Hepatocyte (in vitro differentiated cells): ENCODE measurements around the gene SOBP. TPM values are rescaled to one million over a fixed set of nuclear protein-coding genes. Genes with fewer than 3 reads are reported as not detected.

Experiments
- DNase-seq: peaks from one replicate; pipeline ENCODE4 v3.0.0-alpha.2; 2016; ENCODE audit warnings: low spot score
- H2AFZ ChIP-seq: fragments of 200-600 bp; sonication (generic); 2 replicates; pipeline ENCODE4 v1.6.0; 2016; ENCODE audit warnings: antibody characterized with exemption, mild to moderate bottlenecking
- H3K27ac ChIP-seq: fragments of 200-600 bp; sonication (generic); 2 replicates; pipeline ENCODE4 v1.5.1; 2016; ENCODE audit warnings: mild to moderate bottlenecking
- H3K27me3 ChIP-seq: fragments of 200-600 bp; sonication (generic); 2 replicates; pipeline ENCODE4 v1.6.1; 2016
- H3K36me3 ChIP-seq: fragments of 200-600 bp; sonication (generic); replicated peaks from 2 replicates; pipeline ENCODE4 v1.5.1; 2016; ENCODE audit warnings: low read depth; ENCODE audit not compliant: insufficient read depth
- H3K4me1 ChIP-seq: fragments of 200-600 bp; sonication (generic); 2 replicates; pipeline ENCODE4 v1.5.1; 2016; ENCODE audit warnings: mild to moderate bottlenecking, moderate library complexity; ENCODE audit not compliant: insufficient read depth
- H3K4me2 ChIP-seq: fragments of 200-600 bp; sonication (generic); 2 replicates; pipeline ENCODE4 v1.6.0; 2016
- H3K4me3 ChIP-seq: fragments of 200-600 bp; sonication (generic); 2 replicates; pipeline ENCODE4 v1.5.1; 2016; ENCODE audit warnings: mild to moderate bottlenecking
- H3K79me2 ChIP-seq: fragments of 200-600 bp; sonication (generic); 2 replicates; pipeline ENCODE4 v1.6.0; 2017; ENCODE audit warnings: mild to moderate bottlenecking
- H3K9me2 ChIP-seq: fragments of 200-600 bp; sonication (generic); replicated peaks from 2 replicates; pipeline ENCODE4 v1.6.0; 2017; ENCODE audit warnings: mild to moderate bottlenecking; ENCODE audit not compliant: insufficient read depth
- H3K9me3 ChIP-seq: fragments of 200-600 bp; sonication (generic); 2 replicates; pipeline ENCODE4 v1.5.1; 2016; ENCODE audit warnings: low read depth, mild to moderate bottlenecking
- H4K20me1 ChIP-seq: fragments of 200-600 bp; sonication (generic); 2 replicates; pipeline ENCODE4 v1.6.0; 2016; ENCODE audit warnings: mild to moderate bottlenecking; ENCODE audit not compliant: insufficient read depth, poor library complexity, severe bottlenecking
- EZH2 ChIP-seq: fragments of 200-600 bp; sonication (generic); IDR thresholded peaks from 2 replicates; pipeline ENCODE4 v1.6.1; 2016; ENCODE audit warnings: antibody characterized with exemption, mild to moderate bottlenecking, borderline replicate concordance
- EZH2phosphoT487 ChIP-seq: fragments of 200-600 bp; sonication (generic); IDR thresholded peaks from one replicate; pipeline ENCODE4 v1.6.1; 2018; ENCODE audit warnings: antibody characterized with exemption, mild to moderate bottlenecking, low read depth, moderate library complexity; ENCODE audit not compliant: unreplicated experiment, severe bottlenecking
- WGBS: methylation state at CpG from one replicate; pipeline ENCODE4 v1.1.6; 2016; ENCODE audit warnings: low lambda C conversion rate; ENCODE audit errors: missing lambda C conversion rate; 5-methylcytosine and 5-hydroxymethylcytosine counted together
- polyA plus RNA-seq: library from polyadenylated mRNA; unstranded; fragments of >200 nt; fragmentation: Nextera tagmentation; extraction: Ambion mirVana; gene quantifications from 2 replicates; pipeline ENCODE4 v1.2.1, GENCODE V29; 2016
- total RNA-seq: library from RNA; depleted of rRNA; stranded (reverse); fragments of >200 nt; gene quantifications from 2 replicates; pipeline ENCODE4 v1.2.3, GENCODE V29; 2014
- TF ChIP-seq, protein P1 (sequence below): fragments of 200-600 bp; sonication (generic); IDR thresholded peaks from 2 replicates; pipeline ENCODE4 v1.5.1; 2016; ENCODE audit warnings: antibody characterized with exemption, mild to moderate bottlenecking; ENCODE audit not compliant: poor library complexity

SOBP gene
- total and polyA plus RNA-seq, 2 experiments from 2014 or later = 2.1 to 2.2 TPM

- no peaks in the 10 kb centered on the region for H3K4me1 ChIP-seq
- H3K9me2 ChIP-seq = no peaks in the 10 kb centered on the region
- TF ChIP-seq EZH2 (no peak), EZH2phosphoT487 (no peak)
- TF ChIP-seq, protein P1, sequence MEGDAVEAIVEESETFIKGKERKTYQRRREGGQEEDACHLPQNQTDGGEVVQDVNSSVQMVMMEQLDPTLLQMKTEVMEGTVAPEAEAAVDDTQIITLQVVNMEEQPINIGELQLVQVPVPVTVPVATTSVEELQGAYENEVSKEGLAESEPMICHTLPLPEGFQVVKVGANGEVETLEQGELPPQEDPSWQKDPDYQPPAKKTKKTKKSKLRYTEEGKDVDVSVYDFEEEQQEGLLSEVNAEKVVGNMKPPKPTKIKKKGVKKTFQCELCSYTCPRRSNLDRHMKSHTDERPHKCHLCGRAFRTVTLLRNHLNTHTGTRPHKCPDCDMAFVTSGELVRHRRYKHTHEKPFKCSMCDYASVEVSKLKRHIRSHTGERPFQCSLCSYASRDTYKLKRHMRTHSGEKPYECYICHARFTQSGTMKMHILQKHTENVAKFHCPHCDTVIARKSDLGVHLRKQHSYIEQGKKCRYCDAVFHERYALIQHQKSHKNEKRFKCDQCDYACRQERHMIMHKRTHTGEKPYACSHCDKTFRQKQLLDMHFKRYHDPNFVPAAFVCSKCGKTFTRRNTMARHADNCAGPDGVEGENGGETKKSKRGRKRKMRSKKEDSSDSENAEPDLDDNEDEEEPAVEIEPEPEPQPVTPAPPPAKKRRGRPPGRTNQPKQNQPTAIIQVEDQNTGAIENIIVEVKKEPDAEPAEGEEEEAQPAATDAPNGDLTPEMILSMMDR = no peak
- no peak for DNase-seq
- H3K79me2 ChIP-seq = no peaks in the 10 kb centered on the region
- no peaks in the 10 kb centered on the region for H4K20me1 ChIP-seq
- H3K36me3 ChIP-seq = no peaks in the 10 kb centered on the region
- no peak overlapping the region for H3K4me2 ChIP-seq
- no peaks in the 10 kb centered on the region for H3K9me3 ChIP-seq
- H3K27ac ChIP-seq = no peak overlapping the region
- no peak overlapping the region for H3K4me3 ChIP-seq
- no peaks in the 10 kb centered on the region for H3K27me3 ChIP-seq
- no peak overlapping the region for H2AFZ ChIP-seq
- WGBS = 100% methylated on average over 3 of the region's 3 CpGs
These were observed 134.1 kb downstream of the SOBP start for GRCh38 chr6:107624050-107624449.

DNA sequence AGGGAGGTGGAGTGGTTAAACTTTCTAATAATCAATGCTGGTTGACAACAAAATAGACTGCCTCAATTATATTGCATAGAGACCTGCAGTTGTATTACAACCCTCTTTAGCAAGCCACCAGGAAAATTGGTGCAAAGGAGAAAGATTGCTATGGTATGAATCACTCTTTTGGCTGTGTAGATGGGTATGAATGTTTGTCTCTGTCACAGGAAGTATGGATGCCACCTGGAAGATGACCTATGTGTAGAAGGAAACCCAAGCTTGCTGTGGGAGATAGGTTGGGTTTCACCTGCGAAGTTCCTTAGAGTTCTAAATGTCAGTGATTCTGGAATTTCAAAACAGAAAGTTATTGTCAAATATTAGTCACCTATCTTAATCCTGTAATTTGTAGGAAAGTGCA is 134.6 kb downstream of the SOBP start:
- Histone ChIP-seq H3K27me3 (no peaks in the 10 kb centered on the region), H3K4me1 (no peaks in the 10 kb centered on the region), H3K79me2 (no peaks in the 10 kb centered on the region), H2AFZ (no peak overlapping the region), H3K9me2 (no peaks in the 10 kb centered on the region), H4K20me1 (no peaks in the 10 kb centered on the region), H3K36me3 (no peaks in the 10 kb centered on the region), H3K4me3 (no peak overlapping the region), H3K27ac (no peak overlapping the region), H3K9me3 (no peaks in the 10 kb centered on the region), H3K4me2 (no peak overlapping the region)
- no peak for TF ChIP-seq EZH2phosphoT487
- TF ChIP-seq, protein P1 = no peak
- TF ChIP-seq EZH2 = no peak
- DNase-seq = no peak
- 93% methylated on average over 1 of the region's 1 CpG for WGBS

DNA sequence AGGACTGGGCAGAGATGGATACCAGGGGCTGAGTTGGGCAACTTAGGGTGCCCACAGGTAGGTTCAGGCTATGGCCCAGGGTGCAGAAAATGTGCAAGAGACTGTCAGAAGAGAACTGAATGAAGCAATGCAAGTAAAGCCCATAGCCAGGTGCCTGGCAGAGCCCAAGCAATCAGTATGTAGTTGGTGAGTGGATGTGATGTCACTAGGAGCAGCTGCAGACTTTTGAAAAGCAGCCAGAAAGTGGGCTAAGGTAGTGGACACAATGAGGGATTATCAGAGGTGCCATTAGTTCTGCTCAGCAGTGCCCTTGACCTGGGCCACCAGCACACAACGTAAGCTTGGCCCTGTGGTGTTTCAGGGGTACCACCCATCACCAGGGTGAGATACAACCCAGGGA is 135.3 kb downstream of the SOBP start:
- H2AFZ ChIP-seq = no peak overlapping the region

More for the DNA sequence above, 135.3 kb downstream of the SOBP start:
- Histone ChIP-seq H3K79me2 (no peaks in the 10 kb centered on the region), H3K36me3 (no peaks in the 10 kb centered on the region), H3K9me3 (no peaks in the 10 kb centered on the region), H3K27ac (no peak overlapping the region), H4K20me1 (no peaks in the 10 kb centered on the region), H3K27me3 (no peaks in the 10 kb centered on the region), H3K4me1 (no peaks in the 10 kb centered on the region), H3K4me2 (no peak overlapping the region), H3K4me3 (no peak overlapping the region), H3K9me2 (no peaks in the 10 kb centered on the region)
- TF ChIP-seq EZH2 = no peak
- TF ChIP-seq, protein P1 = no peak
- TF ChIP-seq EZH2phosphoT487 = no peak
- no peak for DNase-seq
- WGBS = 93% methylated on average over 1 of the region's 1 CpG
